GM23338 (cell line): ENCODE data around the gene STK17A. TPM values are rescaled to one million over a fixed set of nuclear protein-coding genes. Genes with fewer than 3 reads are reported as not detected.

Source experiments
- ATAC-seq: fragments of 200-7000 bp; cut with Tn5 transposase; 3 replicates; pipeline ENCODE4 v1.9.1; 2020
- DNase-seq: peaks from one replicate; pipeline ENCODE4 v3.0.0-alpha.2; 2015; ENCODE audit warnings: low spot score
- H2AFZ ChIP-seq: fragments of 200-600 bp; sonication (generic); 2 replicates; pipeline ENCODE4 v1.8.0; 2016; ENCODE audit warnings: antibody characterized with exemption, mild to moderate bottlenecking, moderate library complexity
- H3F3A ChIP-seq: fragments of 200-600 bp; sonication (generic); replicated peaks from 2 replicates; pipeline ENCODE4 v1.8.0; 2017; ENCODE audit warnings: antibody characterized with exemption, mixed run types, low read depth
- H3K27ac ChIP-seq: fragments of 200-600 bp; sonication (generic); 2 replicates; pipeline ENCODE4 v1.6.1; 2016; ENCODE audit warnings: low read depth
- H3K27me3 ChIP-seq: fragments of 200-600 bp; sonication (generic); 2 replicates; pipeline ENCODE4 v1.8.0; 2016; ENCODE audit warnings: mild to moderate bottlenecking, mixed run types, moderate library complexity; ENCODE audit not compliant: insufficient read depth
- H3K36me3 ChIP-seq: fragments of 200-600 bp; sonication (generic); 2 replicates; pipeline ENCODE4 v1.8.0; 2016; ENCODE audit warnings: mild to moderate bottlenecking; ENCODE audit not compliant: insufficient read depth
- H3K4me1 ChIP-seq: fragments of 200-600 bp; sonication (generic); 2 replicates; pipeline ENCODE4 v1.8.0; 2016; ENCODE audit warnings: mild to moderate bottlenecking, moderate library complexity; ENCODE audit not compliant: insufficient read depth
- H3K4me2 ChIP-seq: fragments of 200-600 bp; sonication (generic); 2 replicates; pipeline ENCODE4 v1.7.1; 2017; ENCODE audit warnings: mixed run types
- H3K4me3 ChIP-seq: fragments of 200-600 bp; sonication (generic); 2 replicates; pipeline ENCODE4 v1.6.1; 2016; ENCODE audit warnings: mixed run types
- H3K79me2 ChIP-seq: fragments of 200-600 bp; sonication (generic); replicated peaks from 2 replicates; pipeline ENCODE4 v1.8.0; 2017; ENCODE audit warnings: mild to moderate bottlenecking; ENCODE audit not compliant: insufficient read depth
- H3K9me2 ChIP-seq: fragments of 200-600 bp; sonication (generic); 2 replicates; pipeline ENCODE4 v1.8.0; 2017; ENCODE audit not compliant: insufficient read depth
- H4K20me1 ChIP-seq: fragments of 200-600 bp; sonication (generic); replicated peaks from 2 replicates; pipeline ENCODE4 v1.8.0; 2017; ENCODE audit warnings: mild to moderate bottlenecking; ENCODE audit not compliant: insufficient read depth
- H3K27ac Mint-ChIP-seq: 2 replicates; pipeline ENCODE4 v1.8.0; 2020; ENCODE audit warnings: inconsistent platforms, mild to moderate bottlenecking, moderate library complexity, mixed read lengths
- H3K27me3 Mint-ChIP-seq: 3 replicates; pipeline ENCODE4 v1.8.0; 2022; ENCODE audit warnings: low read depth, mild to moderate bottlenecking, moderate library complexity, mixed read lengths, inconsistent platforms; ENCODE audit not compliant: insufficient read depth, poor library complexity
- H3K36me3 Mint-ChIP-seq: 3 replicates; pipeline ENCODE4 v1.8.0; 2021; ENCODE audit warnings: low read depth, mild to moderate bottlenecking, inconsistent platforms, moderate library complexity, mixed read lengths
- H3K4me1 Mint-ChIP-seq: 3 replicates; pipeline ENCODE4 v1.8.0; 2020; ENCODE audit warnings: mild to moderate bottlenecking, inconsistent platforms, mixed read lengths
- H3K4me3 Mint-ChIP-seq: 3 replicates; pipeline ENCODE4 v1.8.0; 2021; ENCODE audit warnings: moderate library complexity, mild to moderate bottlenecking, inconsistent platforms, mixed read lengths
- H3K9me3 Mint-ChIP-seq: 3 replicates; pipeline ENCODE4 v1.8.0; 2020; ENCODE audit warnings: moderate library complexity, mild to moderate bottlenecking, inconsistent platforms, mixed read lengths
- CREB1 ChIP-seq: fragments of 250-450 bp; sonication (Bioruptor Pico); IDR thresholded peaks from 2 replicates; pipeline ENCODE4 v1.5.0; 2020; ENCODE audit warnings: low read depth, mild to moderate bottlenecking, moderate library complexity
- CTCF ChIP-seq, 2 experiments: fragments of 200-600 bp in 1 of 2; sonication (generic) in 1 of 2; conservative IDR thresholded peaks; 2 replicates each; pipeline versions ENCODE4 v1.5.1 to v1.6.1; 2016 to 2017; ENCODE audit warnings: antibody characterized with exemption in 2 of 2, low read depth in 2 of 2, mild to moderate bottlenecking in 2 of 2, moderate library complexity in 1 of 2
- ETS1 ChIP-seq: IDR thresholded peaks from 2 replicates; pipeline ENCODE4 v1.6.1; 2016; ENCODE audit warnings: antibody characterized with exemption
- EZH2 ChIP-seq: fragments of 200-600 bp; sonication (generic); IDR thresholded peaks from one replicate; pipeline ENCODE4 v1.8.0; 2017; ENCODE audit warnings: antibody characterized with exemption, mild to moderate bottlenecking, low read depth; ENCODE audit not compliant: unreplicated experiment
- EZH2phosphoT487 ChIP-seq: fragments of 200-600 bp; sonication (generic); IDR thresholded peaks from one replicate; pipeline ENCODE4 v1.8.1; 2018; ENCODE audit warnings: antibody characterized with exemption; ENCODE audit not compliant: unreplicated experiment
- JUNB ChIP-seq: IDR thresholded peaks from one replicate; pipeline ENCODE4 v1.6.1; 2016; ENCODE audit warnings: antibody characterized with exemption; ENCODE audit not compliant: unreplicated experiment
- NANOG ChIP-seq: IDR thresholded peaks from 2 replicates; pipeline ENCODE4 v1.6.1; 2016; ENCODE audit warnings: antibody characterized with exemption, borderline replicate concordance
- POLR2AphosphoS5 ChIP-seq: IDR thresholded peaks from 2 replicates; pipeline ENCODE4 v1.6.1; 2016; ENCODE audit warnings: antibody characterized with exemption, low read depth
- REST ChIP-seq: IDR thresholded peaks from one replicate; pipeline ENCODE4 v1.6.1; 2018; ENCODE audit warnings: antibody characterized with exemption; ENCODE audit not compliant: unreplicated experiment
- STAT1 ChIP-seq: IDR thresholded peaks from one replicate; pipeline ENCODE4 v1.6.1; 2016; ENCODE audit warnings: antibody characterized with exemption; ENCODE audit not compliant: unreplicated experiment
- ZNF114 ChIP-seq: fragments of 250-450 bp; sonication (Bioruptor Pico); IDR thresholded peaks from 2 replicates; pipeline ENCODE4 v1.5.0; 2020; ENCODE audit warnings: mild to moderate bottlenecking, moderate library complexity
- ZNF331 ChIP-seq: fragments of 250-450 bp; sonication (Bioruptor Pico); IDR thresholded peaks from 2 replicates; pipeline ENCODE4 v1.5.0; 2020; ENCODE audit warnings: low read depth, mild to moderate bottlenecking, moderate library complexity
- ZNF462 ChIP-seq: fragments of 250-450 bp; sonication (Bioruptor Pico); IDR thresholded peaks from 2 replicates; pipeline ENCODE4 v1.5.0; 2020; ENCODE audit warnings: mild to moderate bottlenecking, moderate library complexity
- polyA plus RNA-seq: library from polyadenylated mRNA; unstranded; fragments of >200 nt; fragmentation: Nextera tagmentation; extraction: Ambion mirVana; gene quantifications from 2 replicates; pipeline ENCODE4 v1.2.1, GENCODE V29; 2016
- total RNA-seq: library from RNA; depleted of rRNA; stranded (reverse); fragments of >200 nt; shearing (Covaris generic); gene quantifications from 2 replicates; pipeline ENCODE4 v1.2.3, GENCODE V29; 2014

STK17A gene
- total and polyA plus RNA-seq, 2 experiments from 2014 or later: 21.2 to 21.8 TPM

- H3K36me3 ChIP-seq: no peaks in the 10 kb centered on the region
- no peaks in the 10 kb centered on the region for H4K20me1 ChIP-seq
- H3K4me2 ChIP-seq: no peak overlapping the region
- H3K36me3 Mint-ChIP-seq: peaks cover 10% of the 10 kb centered on the region
- no peak overlapping the region for H2AFZ ChIP-seq
- peaks cover 4% of the 10 kb centered on the region; the same call in 1 of the 2 replicates for H3K4me1 ChIP-seq
- H3K4me1 Mint-ChIP-seq: no peaks in the 10 kb centered on the region; the same call in 2 of the 3 replicates
- no peaks in the 10 kb centered on the region for H3K9me3 Mint-ChIP-seq
- H3K27ac Mint-ChIP-seq: no peak overlapping the region
- no peak overlapping the region for H3K27ac ChIP-seq
- no peak overlapping the region for H3K4me3 Mint-ChIP-seq
- H3F3A ChIP-seq: no peaks in the 10 kb centered on the region
- H3K79me2 ChIP-seq: peaks cover 4% of the 10 kb centered on the region
- H3K4me3 ChIP-seq: no peak overlapping the region
- H3K9me2 ChIP-seq: no peaks in the 10 kb centered on the region
- DNase-seq: no peak
- TF ChIP-seq NANOG (no peak), ZNF462 (CRISPR knock-in tag) (no peak), EZH2 (no peak), ETS1 (no peak), CTCF (conservative IDR thresholded peaks at IDR 0.05; ENCODE audit: low read depth in 2 of 2) (no peak), ZNF114 (CRISPR knock-in tag) (no peak), CREB1 (CRISPR knock-in tag) (no peak), STAT1 (no peak), POLR2AphosphoS5 (no peak), EZH2phosphoT487 (no peak), REST (no peak), ZNF331 (CRISPR knock-in tag) (no peak), JUNB (no peak)
- no peaks in the 10 kb centered on the region for H3K27me3 ChIP-seq
- no peaks in the 10 kb centered on the region for H3K27me3 Mint-ChIP-seq
- no peak for ATAC-seq
Measured at GRCh38 chr7:43604251-43604650, 21.3 kb downstream of the STK17A start.
